DND-41 (cell line): ENCODE results near the gene PSMA3.

Experiments used
- ATAC-seq: fragments of 200-7000 bp; cut with Tn5 transposase; 3 replicates; pipeline ENCODE4 v1.9.1; 2021; ENCODE audit warnings: low read depth; ENCODE audit not compliant: insufficient read depth
- DNase-seq: peaks from one replicate; pipeline ENCODE4 v3.0.0-alpha.2; 2020
- H2AFZ ChIP-seq: 2 replicates; pipeline ENCODE4 v1.6.0; 2012; ENCODE audit warnings: low read depth, low read length
- H3K27ac ChIP-seq: 2 replicates; pipeline ENCODE4 v1.5.1; 2012; ENCODE audit warnings: low read length, inconsistent platforms
- H3K27me3 ChIP-seq: fragments of 200-600 bp; sonication (generic); 2 replicates; pipeline ENCODE4 v1.6.0; 2012; ENCODE audit warnings: low read length, mild to moderate bottlenecking, inconsistent platforms; ENCODE audit not compliant: insufficient read depth, poor library complexity
- H3K36me3 ChIP-seq: 2 replicates; pipeline ENCODE4 v1.5.1; 2012; ENCODE audit warnings: low read length, inconsistent platforms; ENCODE audit not compliant: insufficient read depth
- H3K4me1 ChIP-seq: 2 replicates; pipeline ENCODE4 v1.5.1; 2012; ENCODE audit warnings: mild to moderate bottlenecking, low read length; ENCODE audit not compliant: insufficient read depth
- H3K4me2 ChIP-seq: 2 replicates; pipeline ENCODE4 v1.6.0; 2012; ENCODE audit warnings: mild to moderate bottlenecking, moderate library complexity, low read length, inconsistent platforms; ENCODE audit not compliant: insufficient read depth
- H3K4me3 ChIP-seq, 2 experiments: fragments of 200-600 bp in 1 of 2; shearing (Covaris generic) in 1 of 2; 2 replicates each; pipeline ENCODE4 v1.5.1; 2012 to 2016; ENCODE audit warnings: inconsistent platforms in 2 of 2, low read length in 2 of 2, mild to moderate bottlenecking in 2 of 2, low read depth in 1 of 2, moderate library complexity in 1 of 2
- H3K79me2 ChIP-seq: 2 replicates; pipeline ENCODE4 v1.6.0; 2012; ENCODE audit warnings: low read length, inconsistent platforms; ENCODE audit not compliant: insufficient read depth
- H3K9ac ChIP-seq: 2 replicates; pipeline ENCODE4 v1.6.0; 2012; ENCODE audit warnings: low read depth, mild to moderate bottlenecking, inconsistent platforms, low read length, moderate library complexity
- H3K9me3 ChIP-seq: 2 replicates; pipeline ENCODE4 v1.5.1; 2012; ENCODE audit warnings: low read length, moderate library complexity, mild to moderate bottlenecking, inconsistent platforms; ENCODE audit not compliant: insufficient read depth, severe bottlenecking
- H4K20me1 ChIP-seq: 2 replicates; pipeline ENCODE4 v1.6.0; 2012; ENCODE audit warnings: low read length; ENCODE audit not compliant: insufficient read depth
- CTCF ChIP-seq: IDR thresholded peaks from 2 replicates; pipeline ENCODE4 v1.5.1; 2012; ENCODE audit warnings: borderline replicate concordance, low read length, moderate library complexity, mild to moderate bottlenecking; ENCODE audit not compliant: poor library complexity, severe bottlenecking; ENCODE audit errors: extremely low read depth
- EZH2 ChIP-seq: IDR thresholded peaks from 3 replicates; pipeline ENCODE4 v1.6.1; 2012; ENCODE audit warnings: borderline replicate concordance, low read depth, mild to moderate bottlenecking, moderate library complexity, low read length, inconsistent platforms; ENCODE audit not compliant: severe bottlenecking

PSMA3 gene

GRCh38 chr14:58281969-58282368, 37.3 kb downstream of the PSMA3 start:
- Histone ChIP-seq H3K4me2 (no peak overlapping the region), H3K79me2 (peaks cover 99% of the 10 kb centered on the region), H3K36me3 (peaks cover 91% of the 10 kb centered on the region), H3K27me3 (no peaks in the 10 kb centered on the region), H3K27ac (no peak overlapping the region), H3K9me3 (no peaks in the 10 kb centered on the region), H3K4me3 (no peak overlapping the region), H3K9ac (no peak overlapping the region), H4K20me1 (peaks cover 47% of the 10 kb centered on the region), H2AFZ (no peak overlapping the region), H3K4me1 (no peaks in the 10 kb centered on the region; the same call in 1 of the 2 replicates)
- DNase-seq (no peak), ATAC-seq (no peak)
- TF ChIP-seq CTCF, result no peak

GRCh38 chr14:58282925-58283593, 38.4 kb downstream of the PSMA3 start:
- Histone ChIP-seq H3K27ac (no peak overlapping the region), H2AFZ (no peak overlapping the region), H3K4me2 (no peak overlapping the region), H3K79me2 (peaks cover 99% of the 10 kb centered on the region), H3K4me3 (no peak overlapping the region), H3K9me3 (no peaks in the 10 kb centered on the region), H3K9ac (no peak overlapping the region), H3K4me1 (no peaks in the 10 kb centered on the region; the same call in 1 of the 2 replicates), H3K27me3 (no peaks in the 10 kb centered on the region), H4K20me1 (peaks cover 48% of the 10 kb centered on the region), H3K36me3 (peaks cover 92% of the 10 kb centered on the region)
- no peak for ATAC-seq
- no peak for DNase-seq
- TF ChIP-seq EZH2 (no peak), CTCF (no peak)

GRCh38 chr14:58283730-58284129, 39.1 kb downstream of the PSMA3 start:
- no peak overlapping the region for H2AFZ ChIP-seq
- peaks cover 99% of the 10 kb centered on the region for H3K79me2 ChIP-seq
- no peak overlapping the region for H3K4me3 ChIP-seq
- no peak overlapping the region for H3K27ac ChIP-seq
- H3K27me3 ChIP-seq, result no peaks in the 10 kb centered on the region
- H4K20me1 ChIP-seq, result peaks cover 50% of the 10 kb centered on the region
- H3K4me1 ChIP-seq, result no peaks in the 10 kb centered on the region
- H3K9me3 ChIP-seq, result no peaks in the 10 kb centered on the region
- DNase-seq (no peak), ATAC-seq (no peak)
- peaks cover 92% of the 10 kb centered on the region for H3K36me3 ChIP-seq
- no peak overlapping the region for H3K4me2 ChIP-seq
- no peak overlapping the region for H3K9ac ChIP-seq
- TF ChIP-seq CTCF, result no peak
- no peak for TF ChIP-seq EZH2

GRCh38 chr14:58285132-58285531, 40.5 kb downstream of the PSMA3 start:
- Histone ChIP-seq H3K4me2 (no peak overlapping the region), H3K79me2 (peaks cover 99% of the 10 kb centered on the region)

More at GRCh38 chr14:58285132-58285531, 40.5 kb downstream of the PSMA3 start:
- no peak for TF ChIP-seq EZH2
- TF ChIP-seq CTCF, result no peak
- ATAC-seq (no peak), DNase-seq (no peak)
- peaks cover 92% of the 10 kb centered on the region for H3K36me3 ChIP-seq
- no peaks in the 10 kb centered on the region for H3K4me1 ChIP-seq
- no peaks in the 10 kb centered on the region for H3K9me3 ChIP-seq
- no peaks in the 10 kb centered on the region for H3K27me3 ChIP-seq
- no peak overlapping the region for H3K27ac ChIP-seq
- no peak overlapping the region for H3K4me3 ChIP-seq
- H2AFZ ChIP-seq, result no peak overlapping the region
- no peak overlapping the region for H3K9ac ChIP-seq
- peaks cover 59% of the 10 kb centered on the region; the same call in 1 of the 2 replicates for H4K20me1 ChIP-seq
